ENCODE results near the gene ANKRD44. TPM values are rescaled to one million over a fixed set of nuclear protein-coding genes. Genes with fewer than 3 reads are reported as not detected.

ANKRD44 gene
- total RNA-seq, 1 donor from 2014 or later: 77.8 TPM

DNA sequence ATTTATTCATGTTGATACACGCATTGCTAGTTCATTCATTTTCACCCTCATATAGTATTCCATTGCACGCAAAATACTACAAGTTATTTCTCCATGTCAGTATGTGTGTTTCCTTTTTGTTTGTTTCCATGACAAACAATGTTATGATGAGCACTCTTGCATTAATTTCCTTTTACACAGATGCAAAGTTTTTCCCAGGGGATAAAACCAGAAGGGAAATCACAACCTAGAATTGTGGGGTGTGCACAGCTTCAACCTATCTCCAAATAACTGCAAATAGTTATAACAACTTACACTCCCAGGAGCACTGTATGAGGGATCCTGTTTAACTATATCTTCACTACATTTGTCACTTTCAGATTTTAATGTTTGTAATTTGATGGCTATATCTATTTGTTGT is 87.1 kb downstream of the ANKRD44 start:
- no peak for ATAC-seq
- DNase-seq (ENCODE audit: low spot score): no peak
- intact Hi-C loops (cut with DNase I): no loop called here

GRCh38 chr2:197219636-197220035 is 90.9 kb downstream of the ANKRD44 start:
- ATAC-seq (no peak), DNase-seq (ENCODE audit: low spot score) (no peak)
- intact Hi-C loops (cut with DNase I): no loop called here

GRCh38 chr2:197217541-197217940 is 93.0 kb downstream of the ANKRD44 start:
- DNase-seq (ENCODE audit: low spot score): no peak
- no peak for ATAC-seq
- intact Hi-C loops (cut with DNase I): no loop called here

GRCh38 chr2:197216361-197216979 is 94.1 kb downstream of the ANKRD44 start:
- ATAC-seq: peak; percentile 56
- intact Hi-C loops (cut with DNase I): no loop called here
- no peak for DNase-seq (ENCODE audit: low spot score)

- peak; percentile 19 for ATAC-seq
- DNase-seq (ENCODE audit: low spot score): no peak
- intact Hi-C loops (cut with DNase I): no loop called here
These were observed 94.7 kb downstream of the ANKRD44 start for GRCh38 chr2:197215748-197216360.

DNA sequence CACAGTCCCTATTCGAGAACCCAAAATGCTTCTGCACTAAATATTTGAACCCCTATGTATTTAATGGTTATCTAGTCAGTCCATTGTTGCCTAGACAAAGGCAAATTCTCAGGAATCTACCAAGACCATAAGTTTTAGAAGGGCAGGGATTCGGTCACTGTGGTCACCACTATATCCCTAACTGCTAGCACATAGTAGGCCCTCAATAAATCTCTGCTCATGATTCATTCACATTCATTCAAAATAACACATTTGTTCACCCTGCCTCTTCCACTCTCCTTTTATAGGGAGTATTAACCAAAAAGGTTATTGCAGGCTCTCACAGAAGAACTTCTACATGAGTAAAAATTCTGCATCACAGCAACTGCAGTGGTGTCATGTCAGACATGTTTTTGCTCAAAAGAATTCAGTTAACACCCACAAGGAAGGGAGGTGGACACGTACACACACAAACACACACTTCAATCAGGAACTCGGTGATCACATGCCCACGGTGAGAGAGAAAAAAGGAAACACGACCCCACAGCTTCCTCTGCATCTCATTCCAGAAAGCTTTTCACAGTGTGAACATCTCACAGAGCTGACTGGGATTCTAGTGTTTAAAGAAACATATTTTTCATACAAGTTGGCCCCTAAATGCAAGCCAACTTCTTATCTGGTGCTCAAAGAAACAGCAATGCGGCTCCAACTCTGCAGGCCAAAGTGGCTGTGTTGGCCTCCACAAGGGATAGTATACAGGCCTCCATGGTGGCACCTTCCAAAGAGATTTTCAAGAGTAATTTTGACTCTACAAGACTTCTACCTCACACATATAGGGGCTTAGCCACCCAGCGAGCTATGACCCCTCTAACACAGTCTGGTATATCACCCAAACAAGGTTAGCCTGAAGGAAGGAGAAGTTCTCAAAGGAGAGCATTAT is 98.0 kb downstream of the ANKRD44 start:
- ATAC-seq: no peak
- intact Hi-C loops (cut with DNase I): no loop called here
- no peak for DNase-seq (ENCODE audit: low spot score)

DNA sequence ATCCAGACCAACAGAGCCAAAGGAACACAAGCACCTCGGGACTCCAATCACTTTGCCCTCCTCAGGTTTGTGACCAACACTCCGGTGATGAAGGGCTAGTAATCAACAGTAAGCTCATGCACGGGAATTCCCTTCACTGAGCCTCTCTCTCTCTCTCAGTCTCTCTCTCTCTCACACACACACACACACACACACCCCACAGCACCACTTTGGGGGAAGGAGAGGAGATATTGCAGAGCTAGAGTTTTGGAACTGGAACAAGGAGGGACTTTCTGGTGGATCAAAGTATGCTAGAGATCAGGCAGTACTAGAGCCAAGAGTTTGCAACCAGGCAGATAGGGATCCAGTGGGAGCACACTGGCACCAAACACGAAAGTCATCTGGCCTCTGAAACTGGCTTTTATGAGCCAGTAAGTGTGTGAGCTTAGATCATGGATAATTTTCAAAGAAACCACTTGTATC is 98.7 kb downstream of the ANKRD44 start:
- no peak for DNase-seq (ENCODE audit: low spot score)
- intact Hi-C loops (cut with DNase I): no loop called here
- peak; percentile 6 for ATAC-seq

DNA sequence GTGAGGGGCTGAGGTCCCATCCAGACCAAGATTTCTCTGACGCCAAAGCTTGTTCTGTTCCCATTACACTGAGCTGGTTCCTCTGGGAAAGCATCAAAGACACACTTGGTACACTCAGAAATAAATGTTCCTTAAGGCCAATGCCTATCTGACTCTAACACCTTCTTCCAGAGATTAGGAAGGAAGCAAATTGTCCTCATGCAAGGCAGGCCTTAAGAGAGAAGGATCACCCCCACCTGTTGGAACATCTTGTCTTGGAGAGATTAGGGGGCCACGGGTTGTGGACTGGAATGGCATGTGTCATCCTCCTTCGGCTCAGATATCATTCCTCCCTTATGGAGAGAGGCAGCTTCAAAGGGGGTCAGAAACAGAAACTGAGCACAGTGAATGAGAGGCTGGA is 100.2 kb downstream of the ANKRD44 start:
- DNase-seq (ENCODE audit: low spot score) (no peak), ATAC-seq (no peak)
- intact Hi-C loops (cut with DNase I): no loop called here

DNA sequence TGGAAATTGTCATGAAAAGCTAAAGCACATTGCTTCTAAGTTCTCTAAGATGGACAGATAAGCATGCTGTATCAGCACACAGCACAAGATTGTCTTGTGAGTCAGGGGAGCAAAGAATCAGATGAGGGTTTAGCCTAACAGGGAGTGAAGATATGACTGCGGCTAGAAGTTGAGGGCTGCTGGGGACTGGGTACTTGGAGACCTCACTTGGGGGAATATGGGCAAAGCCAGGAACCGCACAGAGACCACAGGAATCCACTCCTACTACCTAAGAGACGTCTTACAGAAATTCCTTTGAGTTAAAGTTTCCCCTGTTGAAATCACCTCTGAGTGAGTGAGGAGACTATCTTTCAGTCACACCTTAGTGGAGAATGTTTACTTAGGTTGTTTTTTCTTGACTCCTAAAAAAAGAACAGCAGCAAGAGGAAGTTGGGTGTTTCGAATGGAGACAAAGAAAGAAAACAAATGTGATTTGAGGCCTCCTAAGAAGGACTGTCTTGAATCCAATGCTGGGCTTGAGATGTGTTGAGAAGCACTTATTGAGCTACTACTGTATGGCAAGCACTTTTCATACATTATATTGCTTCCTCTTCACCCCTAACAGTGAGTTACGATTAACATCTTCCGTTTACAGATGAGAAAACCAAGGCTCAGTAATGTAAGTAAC is 100.7 kb downstream of the ANKRD44 start:
- intact Hi-C loops (cut with DNase I): no loop called here
- ATAC-seq (no peak), DNase-seq (ENCODE audit: low spot score) (no peak)

DNA sequence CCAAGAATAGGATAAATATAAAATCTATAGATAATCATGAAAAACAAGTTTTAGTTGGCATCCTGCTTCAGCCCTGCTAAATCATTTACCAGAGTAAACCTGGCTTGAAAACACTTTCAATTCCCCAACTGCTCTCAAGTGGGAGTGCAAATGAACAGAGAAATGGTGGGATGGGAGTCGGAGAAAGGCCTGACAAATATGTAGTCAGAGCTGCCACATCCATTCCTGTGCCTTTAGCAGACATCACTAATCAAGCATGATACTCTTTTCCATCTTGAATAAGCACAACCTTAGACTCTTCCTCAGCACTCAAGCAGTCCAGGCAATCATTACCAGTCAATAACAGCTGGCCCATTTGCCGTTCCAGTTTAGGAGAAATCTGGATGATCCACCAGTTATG is 101.3 kb downstream of the ANKRD44 start:
- ATAC-seq (no peak), DNase-seq (ENCODE audit: low spot score) (no peak)
- intact Hi-C loops (cut with DNase I): no loop called here

DNA sequence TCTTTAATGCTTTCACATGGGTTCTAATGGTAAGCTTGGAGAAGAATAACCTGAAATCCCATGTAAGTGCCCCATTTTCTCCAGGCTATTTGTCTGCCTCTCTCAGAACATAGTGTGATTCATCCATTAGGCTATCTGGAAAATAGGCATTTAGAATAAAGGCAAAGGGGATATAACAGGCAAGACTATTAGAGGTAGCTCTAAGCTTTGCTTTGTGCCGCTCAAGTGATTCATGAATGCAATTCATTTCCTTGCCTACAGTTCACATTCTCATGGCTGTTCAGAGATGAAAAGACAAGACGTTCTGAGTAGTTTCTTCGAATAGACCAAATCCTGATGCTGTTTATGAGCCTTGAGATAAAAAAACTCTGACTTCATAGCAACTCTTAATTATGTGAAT is 101.7 kb downstream of the ANKRD44 start:
- intact Hi-C loops (cut with DNase I): no loop called here
- DNase-seq (ENCODE audit: low spot score): no peak
- ATAC-seq: no peak

DNA sequence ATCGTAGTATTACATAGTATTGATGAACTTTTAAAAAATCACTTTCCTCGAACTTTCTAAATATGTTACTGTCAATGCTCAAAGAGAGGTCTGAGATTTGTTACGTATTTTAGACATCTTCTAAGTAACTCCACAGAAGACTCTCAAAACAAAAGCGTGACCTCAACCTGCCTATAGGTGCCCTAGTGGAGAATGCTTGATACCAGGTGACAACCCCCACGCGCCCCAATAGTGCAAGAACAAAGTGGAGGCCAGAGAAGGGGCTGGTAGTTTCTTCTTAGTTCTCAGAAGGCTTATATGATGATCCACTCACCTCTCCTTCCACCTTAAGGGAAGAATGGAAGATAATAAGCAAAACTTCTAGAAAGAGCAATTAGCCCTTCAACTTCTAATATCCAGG is 102.6 kb downstream of the ANKRD44 start:
- no peak for DNase-seq (ENCODE audit: low spot score)
- ATAC-seq: no peak
- intact Hi-C loops (cut with DNase I): no loop called here

- ATAC-seq: no peak
- DNase-seq (ENCODE audit: low spot score): no peak
- intact Hi-C loops (cut with DNase I): no loop called here
These were observed 103.0 kb downstream of the ANKRD44 start for GRCh38 chr2:197207598-197207997.

- ATAC-seq (no peak), DNase-seq (ENCODE audit: low spot score) (no peak)
- intact Hi-C loops (cut with DNase I): no loop called here
These were observed 103.5 kb downstream of the ANKRD44 start for GRCh38 chr2:197207106-197207505.

DNA sequence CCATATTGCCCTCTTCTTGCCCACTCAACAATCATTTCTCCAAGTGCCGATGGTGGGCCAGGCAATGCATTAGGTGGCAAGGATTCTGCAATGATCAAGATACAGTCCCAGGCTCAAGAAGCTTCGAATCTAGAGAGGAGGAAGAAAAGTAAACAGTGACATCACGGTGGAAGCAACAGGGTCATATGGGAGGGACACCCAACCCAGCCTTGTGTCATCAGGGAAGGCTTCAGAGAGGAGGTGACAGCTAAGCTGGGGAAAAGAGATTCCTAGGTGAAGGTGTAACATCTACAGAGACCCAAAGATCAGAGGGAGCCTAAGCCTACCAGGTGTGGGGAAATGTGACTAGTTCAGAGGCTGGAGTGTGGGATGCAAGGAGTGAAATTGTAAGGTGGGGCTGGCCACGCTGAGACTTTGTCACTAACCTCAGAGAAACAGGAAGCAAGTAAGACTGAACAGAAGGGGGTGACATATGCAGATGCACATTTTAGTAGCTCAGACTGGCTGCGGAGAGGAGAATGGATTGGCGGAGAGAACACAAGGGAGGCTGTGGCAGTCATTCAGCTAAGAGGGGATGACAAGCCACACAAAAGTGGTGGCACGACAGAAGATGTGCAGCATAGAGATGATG is 104.9 kb downstream of the ANKRD44 start:
- no peak for DNase-seq (ENCODE audit: low spot score)
- ATAC-seq: peak; percentile 14
- intact Hi-C loops (cut with DNase I): no loop called here

GRCh38 chr2:197204519-197205250 is 105.9 kb downstream of the ANKRD44 start:
- DNase-seq (ENCODE audit: low spot score): no peak
- ATAC-seq: peak; percentile 80
- intact Hi-C loops (cut with DNase I): no loop called here

DNA sequence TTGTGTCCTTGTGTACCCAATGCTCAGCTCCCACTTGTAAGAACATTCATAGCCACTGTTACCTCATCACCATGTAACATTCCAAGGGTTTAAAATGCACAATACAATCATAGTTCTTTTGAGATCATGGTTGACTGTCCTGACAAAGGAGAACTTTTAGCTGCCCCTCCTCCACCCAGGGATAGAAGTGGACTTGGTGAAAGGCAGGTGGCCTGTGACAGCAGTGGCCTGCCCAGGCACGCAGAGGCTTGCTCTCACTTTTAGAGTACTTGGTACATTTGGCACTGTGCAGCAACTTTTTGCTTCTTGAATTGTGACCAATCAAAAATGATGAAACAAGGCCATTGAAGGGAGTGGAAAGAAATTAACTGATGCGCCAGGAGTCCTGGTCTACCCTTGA is 108.7 kb downstream of the ANKRD44 start:
- ATAC-seq (no peak), DNase-seq (ENCODE audit: low spot score) (no peak)
- intact Hi-C loops (cut with DNase I): loop anchor here (1.0 kb wide), 1 partner anchor 42 kb away; no protein-coding TSS in a partner anchor

- no peak for DNase-seq (ENCODE audit: low spot score)
- ATAC-seq: no peak
- intact Hi-C loops (cut with DNase I): loop anchor here (1.0 kb wide), 1 partner anchor 44 kb away; no protein-coding TSS in a partner anchor
These were observed 109.9 kb downstream of the ANKRD44 start for GRCh38 chr2:197200762-197201058.
